Ishikawa (cell line): Measurements from ENCODE around the gene FHL1.

ENCODE experiments used
- CEBPB ChIP-seq: IDR thresholded peaks from 2 replicates; pipeline ENCODE4 v1.6.1; 2012
- CREB1 ChIP-seq: IDR thresholded peaks from 2 replicates; pipeline ENCODE4 v1.6.1; 2012; ENCODE audit warnings: low read depth
- EGR1 ChIP-seq: IDR thresholded peaks from 2 replicates; pipeline ENCODE4 v1.6.1; 2012
- EP300 ChIP-seq: IDR thresholded peaks from 2 replicates; pipeline ENCODE4 v1.6.1; 2012; ENCODE audit warnings: borderline replicate concordance
- FOXM1 ChIP-seq: IDR thresholded peaks from 2 replicates; pipeline ENCODE4 v1.6.1; 2012; ENCODE audit warnings: low read depth, borderline replicate concordance
- NFIC ChIP-seq: IDR thresholded peaks from 2 replicates; pipeline ENCODE4 v1.6.1; 2012
- RAD21 ChIP-seq: IDR thresholded peaks from 2 replicates; pipeline ENCODE4 v1.6.1; 2012; ENCODE audit warnings: low read depth
- REST ChIP-seq: IDR thresholded peaks from 2 replicates; pipeline ENCODE4 v1.6.1; 2012; ENCODE audit warnings: low read depth, mild to moderate bottlenecking
- TAF1 ChIP-seq: IDR thresholded peaks from 2 replicates; pipeline ENCODE4 v1.6.1; 2012; ENCODE audit warnings: low read depth, mild to moderate bottlenecking
- TCF12 ChIP-seq: IDR thresholded peaks from 2 replicates; pipeline ENCODE4 v1.6.1; 2012; ENCODE audit warnings: low read depth
- TEAD4 ChIP-seq: IDR thresholded peaks from 2 replicates; pipeline ENCODE4 v1.6.1; 2012
- USF1 ChIP-seq: IDR thresholded peaks from 2 replicates; pipeline ENCODE4 v1.6.1; 2012
- YY1 ChIP-seq: IDR thresholded peaks from 2 replicates; pipeline ENCODE4 v1.6.1; 2012; ENCODE audit warnings: low read depth
- ZBTB7A ChIP-seq: IDR thresholded peaks from 2 replicates; pipeline ENCODE4 v1.6.1; 2012; ENCODE audit warnings: low read depth
- TF ChIP-seq, protein P1 (sequence below): IDR thresholded peaks from 2 replicates; pipeline ENCODE4 v1.6.1; 2012

FHL1 gene

DNA sequence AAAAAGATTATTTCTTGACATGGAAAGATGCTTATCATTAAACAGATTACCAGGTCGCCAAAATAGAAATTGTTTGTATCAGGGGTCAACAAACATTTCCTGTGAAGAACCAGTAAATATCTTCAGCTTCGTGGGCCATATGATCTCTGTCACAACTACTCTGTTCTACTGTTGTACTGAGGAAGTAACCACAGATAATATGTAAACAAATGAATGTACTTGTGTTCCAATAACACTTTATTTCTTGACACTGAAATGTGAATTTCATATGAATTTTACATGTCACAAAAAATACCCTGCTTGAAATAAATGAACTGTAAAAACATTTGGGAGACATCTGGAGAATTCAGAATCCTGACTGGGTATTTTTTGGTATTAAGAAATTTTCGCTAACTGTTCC is 4.7 kb upstream of the FHL1 start:
- no peak for TF ChIP-seq NFIC
- no peak for TF ChIP-seq CREB1
- no peak for TF ChIP-seq EGR1
- no peak for TF ChIP-seq CEBPB
- no peak for TF ChIP-seq TEAD4
- no peak for TF ChIP-seq TCF12
- TF ChIP-seq EP300: no peak
- TF ChIP-seq RAD21: no peak
- TF ChIP-seq, protein P1, sequence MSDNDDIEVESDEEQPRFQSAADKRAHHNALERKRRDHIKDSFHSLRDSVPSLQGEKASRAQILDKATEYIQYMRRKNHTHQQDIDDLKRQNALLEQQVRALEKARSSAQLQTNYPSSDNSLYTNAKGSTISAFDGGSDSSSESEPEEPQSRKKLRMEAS: no peak
- no peak for TF ChIP-seq USF1

DNA sequence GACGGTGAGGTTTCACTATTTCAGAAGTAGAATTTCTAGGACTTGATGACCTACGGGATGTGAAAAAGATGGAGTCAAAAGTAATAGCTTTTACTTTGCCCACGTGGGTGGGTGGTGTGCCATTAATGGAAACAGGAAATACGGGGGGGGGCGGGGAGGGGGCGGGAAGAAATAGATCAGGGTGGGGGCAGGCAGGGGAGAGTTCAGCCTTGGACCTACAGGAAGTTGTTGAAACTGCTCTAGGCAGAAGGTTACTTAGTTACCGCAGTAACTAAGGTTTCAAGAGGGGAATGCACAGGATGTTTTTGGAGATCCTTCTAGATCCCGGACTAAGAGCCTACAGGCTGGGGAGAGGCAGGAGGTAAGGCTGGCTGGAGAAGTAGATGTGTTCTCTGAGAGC is 3.6 kb upstream of the FHL1 start:
- TF ChIP-seq RAD21 (no peak), YY1 (no peak), TCF12 (no peak), ZBTB7A (no peak), REST (no peak), TAF1 (no peak), TEAD4 (no peak), EGR1 (no peak), CREB1 (no peak), FOXM1 (no peak), EP300 (no peak), USF1 (no peak), NFIC (no peak), CEBPB (no peak)
- TF ChIP-seq, protein P1: no peak

DNA sequence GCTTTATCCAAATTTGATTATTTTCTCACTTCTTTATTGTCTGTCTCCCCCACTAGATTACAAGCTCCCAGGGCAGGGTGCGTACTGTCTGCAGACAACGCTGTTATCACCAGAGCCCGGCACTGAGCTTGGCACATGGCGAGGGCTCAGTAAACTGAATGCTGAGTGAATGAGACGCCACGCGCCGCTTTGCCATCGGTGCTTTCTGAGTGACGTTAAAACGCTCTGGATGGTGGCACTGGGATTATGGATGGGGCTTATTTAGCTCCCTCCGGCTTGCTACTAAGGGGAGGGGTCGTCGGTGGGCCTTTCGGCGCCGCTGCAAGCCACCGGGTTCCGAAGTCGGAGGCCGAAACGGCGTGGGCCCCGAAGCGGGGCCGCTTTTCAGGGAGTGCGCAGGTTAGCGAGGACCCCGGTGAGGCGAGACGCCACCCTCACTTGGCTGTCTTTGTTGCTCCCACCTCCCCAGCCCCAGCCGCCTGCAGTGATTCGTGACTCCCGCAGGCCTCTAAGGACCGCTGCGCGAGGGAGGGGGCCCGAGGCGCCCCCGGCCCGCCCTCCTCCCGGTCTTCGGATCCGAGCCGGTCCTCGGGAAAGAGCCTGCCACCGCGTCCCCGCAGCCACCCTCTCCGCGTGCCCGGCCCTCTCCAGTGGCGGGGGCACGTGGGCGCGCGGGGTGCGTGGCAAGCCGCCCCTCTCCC is 569 bp upstream of the FHL1 start:
- TF ChIP-seq ZBTB7A: peak; percentile 37; the same call in 1 of the 2 replicates
- no peak for TF ChIP-seq YY1
- no peak for TF ChIP-seq FOXM1
- no peak for TF ChIP-seq CEBPB
- no peak for TF ChIP-seq NFIC

DNA sequence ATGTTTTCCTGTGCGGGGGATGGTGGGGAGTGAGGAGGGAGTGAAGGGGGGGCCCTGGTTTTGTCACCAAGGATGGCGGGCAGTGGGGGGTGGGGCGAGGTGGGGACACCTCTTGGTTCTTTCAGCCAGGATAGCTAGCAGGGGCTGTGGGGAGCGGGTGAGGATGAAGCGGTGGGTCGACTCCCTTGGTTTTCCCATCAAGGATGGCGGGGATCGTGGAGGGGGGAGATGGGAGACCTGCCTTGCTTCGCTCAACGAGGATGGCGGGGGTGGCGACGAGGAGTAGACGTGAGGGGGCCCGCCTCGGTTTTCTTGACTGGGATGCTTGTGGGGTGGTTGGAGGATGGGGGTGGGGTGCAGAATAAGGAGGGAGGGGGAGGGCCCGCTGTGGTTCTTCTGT is 643 bp downstream of the FHL1 start:
- TF ChIP-seq CEBPB (no peak), EP300 (no peak), TAF1 (no peak), TCF12 (no peak), USF1 (no peak), CREB1 (no peak), NFIC (no peak), EGR1 (no peak), YY1 (no peak), TEAD4 (no peak), REST (no peak), RAD21 (no peak), FOXM1 (no peak), ZBTB7A (no peak)
- TF ChIP-seq, protein P1: no peak

DNA sequence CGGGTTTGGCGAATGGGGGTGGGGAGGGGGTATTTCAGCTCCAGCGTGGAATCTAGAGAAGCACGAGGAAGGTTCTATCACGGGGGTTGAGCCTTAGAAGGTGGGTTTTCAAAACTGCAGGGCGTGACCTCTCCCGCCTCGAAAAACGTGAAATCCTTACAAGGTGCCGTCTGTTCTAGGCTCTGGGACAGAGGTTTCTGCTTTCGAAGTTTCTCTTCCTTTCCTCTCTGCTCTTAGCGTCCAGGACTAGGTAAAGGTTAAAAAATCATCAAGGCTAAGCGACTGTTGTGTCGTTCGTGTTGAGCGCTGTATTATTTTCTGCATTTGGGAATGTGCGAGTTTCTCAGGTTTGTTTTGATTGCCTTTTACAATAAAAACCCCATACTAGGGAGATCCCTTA is 1.1 kb downstream of the FHL1 start:
- no peak for TF ChIP-seq EP300
- TF ChIP-seq, protein P1: no peak
- no peak for TF ChIP-seq REST
- no peak for TF ChIP-seq TEAD4
- no peak for TF ChIP-seq TAF1
- no peak for TF ChIP-seq FOXM1
- TF ChIP-seq NFIC: no peak
- TF ChIP-seq CREB1: no peak
- no peak for TF ChIP-seq CEBPB
- no peak for TF ChIP-seq USF1
- no peak for TF ChIP-seq EGR1
- no peak for TF ChIP-seq TCF12
- TF ChIP-seq RAD21: no peak
- no peak for TF ChIP-seq ZBTB7A
- TF ChIP-seq YY1: no peak
